ENCODE measurements around the gene PNPLA3. TPM values are rescaled to one million over a fixed set of nuclear protein-coding genes. Genes with fewer than 3 reads are reported as not detected.

Gene PNPLA3
- total RNA-seq (14.4 and 17.1 TPM in 2 replicates), polyA plus RNA-seq (17.3 and 18.9 TPM in 2 replicates)

DNA sequence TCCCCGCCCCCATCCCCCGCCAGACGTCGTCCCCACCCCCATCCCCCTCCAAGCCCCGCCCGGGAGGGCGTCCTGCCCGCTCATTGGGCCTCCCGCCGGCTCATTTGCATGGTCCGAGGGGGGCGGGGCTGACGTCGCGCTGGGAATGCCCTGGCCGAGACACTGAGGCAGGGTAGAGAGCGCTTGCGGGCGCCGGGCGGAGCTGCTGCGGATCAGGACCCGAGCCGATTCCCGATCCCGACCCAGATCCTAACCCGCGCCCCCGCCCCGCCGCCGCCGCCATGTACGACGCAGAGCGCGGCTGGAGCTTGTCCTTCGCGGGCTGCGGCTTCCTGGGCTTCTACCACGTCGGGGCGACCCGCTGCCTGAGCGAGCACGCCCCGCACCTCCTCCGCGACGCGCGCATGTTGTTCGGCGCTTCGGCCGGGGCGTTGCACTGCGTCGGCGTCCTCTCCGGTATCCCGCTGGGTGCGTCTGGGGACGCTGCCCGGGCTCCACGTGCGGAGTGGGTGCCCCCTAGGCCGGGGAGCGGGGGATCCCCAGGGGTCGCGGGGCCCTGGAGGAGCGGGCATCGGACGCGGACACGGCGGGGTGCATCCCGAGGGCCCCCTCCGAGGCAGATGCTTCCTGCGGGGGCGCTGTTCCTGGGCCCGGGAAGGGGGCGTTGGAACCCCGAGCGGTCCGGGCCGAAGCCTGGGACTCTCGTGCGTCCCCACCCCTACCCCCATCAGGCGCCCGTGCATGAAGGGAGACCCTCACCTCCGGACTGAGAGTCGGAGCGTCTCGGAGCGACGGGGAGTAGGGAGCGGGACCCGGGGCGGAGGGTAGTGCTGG, at the start of gene PNPLA3:
Gene PNPLA3, plus strand, starts transcription at position 175 of the 834 bp plus-strand sequence. Its CDS starts 107 bp downstream, at position 282.
- no peaks in the 10 kb centered on the region for H3K9me3 ChIP-seq (ENCODE audit: low read depth)
- TF ChIP-seq EZH2phosphoT487 (IDR thresholded peaks at IDR 0.05; ENCODE audit: low read depth, severe bottlenecking, unreplicated experiment) (no peak), EZH2 (IDR thresholded peaks at IDR 0.05; ENCODE audit: borderline replicate concordance) (no peak)
- TF ChIP-seq, protein P1, sequence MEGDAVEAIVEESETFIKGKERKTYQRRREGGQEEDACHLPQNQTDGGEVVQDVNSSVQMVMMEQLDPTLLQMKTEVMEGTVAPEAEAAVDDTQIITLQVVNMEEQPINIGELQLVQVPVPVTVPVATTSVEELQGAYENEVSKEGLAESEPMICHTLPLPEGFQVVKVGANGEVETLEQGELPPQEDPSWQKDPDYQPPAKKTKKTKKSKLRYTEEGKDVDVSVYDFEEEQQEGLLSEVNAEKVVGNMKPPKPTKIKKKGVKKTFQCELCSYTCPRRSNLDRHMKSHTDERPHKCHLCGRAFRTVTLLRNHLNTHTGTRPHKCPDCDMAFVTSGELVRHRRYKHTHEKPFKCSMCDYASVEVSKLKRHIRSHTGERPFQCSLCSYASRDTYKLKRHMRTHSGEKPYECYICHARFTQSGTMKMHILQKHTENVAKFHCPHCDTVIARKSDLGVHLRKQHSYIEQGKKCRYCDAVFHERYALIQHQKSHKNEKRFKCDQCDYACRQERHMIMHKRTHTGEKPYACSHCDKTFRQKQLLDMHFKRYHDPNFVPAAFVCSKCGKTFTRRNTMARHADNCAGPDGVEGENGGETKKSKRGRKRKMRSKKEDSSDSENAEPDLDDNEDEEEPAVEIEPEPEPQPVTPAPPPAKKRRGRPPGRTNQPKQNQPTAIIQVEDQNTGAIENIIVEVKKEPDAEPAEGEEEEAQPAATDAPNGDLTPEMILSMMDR (IDR thresholded peaks at IDR 0.05; ENCODE audit: poor library complexity): peak; percentile 38
- no peaks in the 10 kb centered on the region for H4K20me1 ChIP-seq (ENCODE audit: insufficient read depth, poor library complexity, severe bottlenecking)
- peak; percentile 96 for DNase-seq (ENCODE audit: low spot score)
- H3K36me3 ChIP-seq (replicated peaks; ENCODE audit: insufficient read depth, low read depth): no peaks in the 10 kb centered on the region
- no peaks in the 10 kb centered on the region for H3K9me2 ChIP-seq (replicated peaks; ENCODE audit: insufficient read depth)
- peak within 1 kb of the TSS; percentile 95 for H3K27ac ChIP-seq
- H3K79me2 ChIP-seq: no peaks in the 10 kb centered on the region
- H3K27me3 ChIP-seq: no peaks in the 10 kb centered on the region
- peak within 1 kb of the TSS; percentile 85 for H3K4me3 ChIP-seq
- 1% methylated on average over 64 of the region's 100 CpGs for WGBS (ENCODE audit: low lambda C conversion rate, missing lambda C conversion rate)
- peak within 1 kb of the TSS; percentile 94 for H3K4me2 ChIP-seq
- peaks cover 8% of the 10 kb centered on the region for H3K4me1 ChIP-seq (ENCODE audit: insufficient read depth)
- peak within 1 kb of the TSS; percentile 95 for H2AFZ ChIP-seq

GRCh38 chr22:43876866-43877509, 46.6 kb upstream of the PNPLA3 start:
- Histone ChIP-seq H3K9me3 (ENCODE audit: low read depth) (no peaks in the 10 kb centered on the region), H3K4me3 (no peak overlapping the region), H3K36me3 (replicated peaks; ENCODE audit: insufficient read depth, low read depth) (no peaks in the 10 kb centered on the region), H3K79me2 (no peaks in the 10 kb centered on the region), H3K4me1 (ENCODE audit: insufficient read depth) (no peaks in the 10 kb centered on the region), H3K9me2 (replicated peaks; ENCODE audit: insufficient read depth) (no peaks in the 10 kb centered on the region), H3K4me2 (no peak overlapping the region), H3K27me3 (no peaks in the 10 kb centered on the region), H3K27ac (no peak overlapping the region), H2AFZ (no peak overlapping the region), H4K20me1 (ENCODE audit: insufficient read depth, poor library complexity, severe bottlenecking) (no peaks in the 10 kb centered on the region)
- whole genome bisulfite sequencing (ENCODE audit: low lambda C conversion rate, missing lambda C conversion rate): 80% methylated on average over 5 of the region's 5 CpGs
- TF ChIP-seq, protein P1 (IDR thresholded peaks at IDR 0.05; ENCODE audit: poor library complexity): no peak
- TF ChIP-seq EZH2phosphoT487 (IDR thresholded peaks at IDR 0.05; ENCODE audit: low read depth, severe bottlenecking, unreplicated experiment): no peak
- no peak for TF ChIP-seq EZH2 (IDR thresholded peaks at IDR 0.05; ENCODE audit: borderline replicate concordance)
- no peak for DNase-seq (ENCODE audit: low spot score)

GRCh38 chr22:43878079-43878795, 45.4 kb upstream of the PNPLA3 start:
- H4K20me1 ChIP-seq (ENCODE audit: insufficient read depth, poor library complexity, severe bottlenecking): no peaks in the 10 kb centered on the region
- no peak for DNase-seq (ENCODE audit: low spot score)
- H3K4me1 ChIP-seq (ENCODE audit: insufficient read depth): no peaks in the 10 kb centered on the region
- TF ChIP-seq EZH2phosphoT487 (IDR thresholded peaks at IDR 0.05; ENCODE audit: low read depth, severe bottlenecking, unreplicated experiment): no peak
- TF ChIP-seq, protein P1 (IDR thresholded peaks at IDR 0.05; ENCODE audit: poor library complexity): no peak
- TF ChIP-seq EZH2 (IDR thresholded peaks at IDR 0.05; ENCODE audit: borderline replicate concordance): no peak
- no peak overlapping the region for H3K27ac ChIP-seq
- no peaks in the 10 kb centered on the region for H3K79me2 ChIP-seq
- no peaks in the 10 kb centered on the region for H3K9me2 ChIP-seq (replicated peaks; ENCODE audit: insufficient read depth)
- no peak overlapping the region for H2AFZ ChIP-seq
- no peaks in the 10 kb centered on the region for H3K27me3 ChIP-seq
- no peaks in the 10 kb centered on the region for H3K9me3 ChIP-seq (ENCODE audit: low read depth)
- 59% methylated on average over 12 of the region's 12 CpGs for WGBS (ENCODE audit: low lambda C conversion rate, missing lambda C conversion rate)
- no peaks in the 10 kb centered on the region for H3K36me3 ChIP-seq (replicated peaks; ENCODE audit: insufficient read depth, low read depth)
- no peak overlapping the region for H3K4me3 ChIP-seq
- no peak overlapping the region for H3K4me2 ChIP-seq

Measured in hepatocyte (in vitro differentiated cells).